BJ (cell line): Measurements from ENCODE around the gene IMPA2. TPM values are rescaled to one million over a fixed set of nuclear protein-coding genes. Genes with fewer than 3 reads are reported as not detected.

ENCODE experiments used
- CTCF ChIA-PET: fragments of 350-600 bp; formaldehyde crosslinking; extraction: SDS; loops from one replicate; lab custom pipeline; 2021; ENCODE audit warnings: antibody characterized with exemption, inconsistent platforms; lab: Yijun Ruan, JAX
- POLR2A ChIA-PET: fragments of 300-600 bp; sonication (Branson Sonifier 250); formaldehyde crosslinking; extraction: SDS; loops from one replicate; lab custom pipeline; 2021; ENCODE audit warnings: antibody characterized with exemption; lab: Charles Lee
- DNase-seq: peaks from one replicate; pipeline ENCODE4 v3.0.0-alpha.2; 2011; ENCODE audit warnings: low read depth
- H3K27me3 ChIP-seq: 2 replicates; pipeline ENCODE4 v1.6.0; 2011; ENCODE audit warnings: low read length; ENCODE audit not compliant: control insufficient read depth, insufficient read depth
- H3K36me3 ChIP-seq: 2 replicates; pipeline ENCODE4 v1.5.1; 2011; ENCODE audit warnings: low read length; ENCODE audit not compliant: control insufficient read depth, insufficient read depth
- H3K4me3 ChIP-seq: 2 replicates; pipeline ENCODE4 v1.5.1; 2011; ENCODE audit warnings: low read depth, mild to moderate bottlenecking, control low read depth, low read length
- polyA plus RNA-seq: library from polyadenylated mRNA; depleted of rRNA; stranded (reverse); fragments of >200 nt; gene quantifications from 2 replicates; pipeline ENCODE4 v1.2.3, GENCODE V29; 2011
- TF ChIP-seq, protein P1 (sequence below): IDR thresholded peaks from 2 replicates; pipeline ENCODE4 v1.5.1; 2011; ENCODE audit warnings: low read depth, mild to moderate bottlenecking, control low read depth, inconsistent platforms, low read length, moderate library complexity; ENCODE audit not compliant: insufficient read depth

The IMPA2 gene
- polyA plus RNA-seq, 1 experiment = 22.8 TPM

- TF ChIP-seq, protein P1, sequence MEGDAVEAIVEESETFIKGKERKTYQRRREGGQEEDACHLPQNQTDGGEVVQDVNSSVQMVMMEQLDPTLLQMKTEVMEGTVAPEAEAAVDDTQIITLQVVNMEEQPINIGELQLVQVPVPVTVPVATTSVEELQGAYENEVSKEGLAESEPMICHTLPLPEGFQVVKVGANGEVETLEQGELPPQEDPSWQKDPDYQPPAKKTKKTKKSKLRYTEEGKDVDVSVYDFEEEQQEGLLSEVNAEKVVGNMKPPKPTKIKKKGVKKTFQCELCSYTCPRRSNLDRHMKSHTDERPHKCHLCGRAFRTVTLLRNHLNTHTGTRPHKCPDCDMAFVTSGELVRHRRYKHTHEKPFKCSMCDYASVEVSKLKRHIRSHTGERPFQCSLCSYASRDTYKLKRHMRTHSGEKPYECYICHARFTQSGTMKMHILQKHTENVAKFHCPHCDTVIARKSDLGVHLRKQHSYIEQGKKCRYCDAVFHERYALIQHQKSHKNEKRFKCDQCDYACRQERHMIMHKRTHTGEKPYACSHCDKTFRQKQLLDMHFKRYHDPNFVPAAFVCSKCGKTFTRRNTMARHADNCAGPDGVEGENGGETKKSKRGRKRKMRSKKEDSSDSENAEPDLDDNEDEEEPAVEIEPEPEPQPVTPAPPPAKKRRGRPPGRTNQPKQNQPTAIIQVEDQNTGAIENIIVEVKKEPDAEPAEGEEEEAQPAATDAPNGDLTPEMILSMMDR = no peak
- no peak for DNase-seq
- H3K4me3 ChIP-seq = no peak overlapping the region
- ChIA-PET CTCF (interaction anchor here (0.5 to 12.8 kb wide), 27 partner anchors 7 to 341 kb away, joined by 3 to 372 read pairs (median 6); no protein-coding TSS in a partner anchor), POLR2A (no interaction called here)
- H3K27me3 ChIP-seq = no peaks in the 10 kb centered on the region
- H3K36me3 ChIP-seq = no peaks in the 10 kb centered on the region; the same call in 1 of the 2 replicates
Observed at GRCh38 chr18:11996190-11996754, 15.0 kb downstream of the IMPA2 start.

DNA sequence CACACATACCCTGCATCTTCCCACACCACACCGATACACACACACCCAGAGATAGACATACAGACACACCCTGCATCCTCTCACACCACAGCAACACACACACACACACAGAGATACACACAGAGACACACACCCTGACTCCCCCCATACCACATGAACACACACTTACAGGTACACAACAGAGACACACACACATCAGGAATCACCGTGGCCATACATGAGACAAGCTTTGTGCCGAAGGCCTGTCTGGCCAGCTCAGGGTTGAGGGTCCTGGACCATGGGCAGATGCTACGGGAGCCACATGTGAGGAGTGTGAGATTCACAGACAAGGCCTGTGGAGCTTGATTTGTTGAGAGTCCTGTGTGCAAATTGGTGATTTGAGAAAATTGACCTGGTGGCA lies 15.6 kb downstream of the IMPA2 start:
- no peaks in the 10 kb centered on the region for H3K27me3 ChIP-seq
- H3K36me3 ChIP-seq = peaks cover 3% of the 10 kb centered on the region
- DNase-seq = no peak
- CTCF ChIA-PET = interaction anchor here (1.0 to 12.8 kb wide), 9 partner anchors 9 to 342 kb away, joined by 3 to 372 read pairs (median 12); no protein-coding TSS in a partner anchor
- POLR2A ChIA-PET = no interaction called here
- TF ChIP-seq, protein P1 = no peak
- no peak overlapping the region for H3K4me3 ChIP-seq

GRCh38 chr18:11997466-11997865 lies 16.2 kb downstream of the IMPA2 start:
- POLR2A ChIA-PET = interaction anchor here (0.5 kb wide), 1 partner anchor 17 kb away, joined by 3 read pairs; no protein-coding TSS in a partner anchor
- DNase-seq = no peak
- H3K27me3 ChIP-seq = no peaks in the 10 kb centered on the region
- peaks cover 3% of the 10 kb centered on the region for H3K36me3 ChIP-seq
- CTCF ChIA-PET = interaction anchor here (1.1 to 12.8 kb wide), 7 partner anchors 9 to 342 kb away, joined by 3 to 372 read pairs (median 12); no protein-coding TSS in a partner anchor
- TF ChIP-seq, protein P1 = no peak
- no peak overlapping the region for H3K4me3 ChIP-seq

- ChIA-PET POLR2A (interaction anchor here (0.5 kb wide), 1 partner anchor 18 kb away, joined by 3 read pairs; no protein-coding TSS in a partner anchor), CTCF (interaction anchor here (1.1 to 12.8 kb wide), 5 partner anchors 10 to 343 kb away, joined by 3 to 372 read pairs (median 10); no protein-coding TSS in a partner anchor)
- H3K4me3 ChIP-seq = no peak overlapping the region
- H3K36me3 ChIP-seq = peaks cover 3% of the 10 kb centered on the region
- TF ChIP-seq, protein P1 = no peak
- no peak for DNase-seq
- H3K27me3 ChIP-seq = no peaks in the 10 kb centered on the region
Observed at GRCh38 chr18:11998193-11998592, 16.9 kb downstream of the IMPA2 start.

DNA sequence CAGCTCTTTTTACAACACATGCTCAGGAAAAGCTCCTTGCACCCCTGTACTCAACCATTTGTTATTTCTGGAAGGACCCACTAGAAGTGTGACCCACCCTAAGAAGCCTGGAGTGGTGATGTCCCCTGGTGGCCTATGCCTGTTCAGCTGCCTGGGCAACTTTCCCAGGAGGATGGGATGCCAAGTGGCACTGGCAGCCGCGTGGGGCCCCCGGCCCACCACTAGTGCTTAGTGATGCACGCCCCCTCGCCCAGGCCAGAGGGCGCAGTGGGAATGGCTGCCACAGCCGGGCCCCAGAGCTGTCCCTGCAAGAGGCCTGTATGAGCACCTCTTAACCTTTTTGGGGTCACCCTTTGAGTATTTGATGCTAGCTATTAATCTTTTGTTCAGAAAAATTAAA lies 18.1 kb downstream of the IMPA2 start:
- POLR2A ChIA-PET = no interaction called here
- no peak for DNase-seq
- H3K36me3 ChIP-seq = peaks cover 3% of the 10 kb centered on the region
- CTCF ChIA-PET = interaction anchor here (2.2 to 12.8 kb wide), 3 partner anchors 39 to 267 kb away, joined by 9 to 372 read pairs (median 10); no protein-coding TSS in a partner anchor
- TF ChIP-seq, protein P1 = no peak
- no peaks in the 10 kb centered on the region for H3K27me3 ChIP-seq
- H3K4me3 ChIP-seq = no peak overlapping the region
